MM.1S (cell line): ENCODE measurements around the gene RPN2.

Experiments used
- DNase-seq: peaks from one replicate; pipeline ENCODE4 v3.0.0-alpha.2; 2015
- H2AFZ ChIP-seq: fragments of 300-600 bp; sonication (generic); 2 replicates; pipeline ENCODE4 v1.6.0; 2016; ENCODE audit warnings: antibody characterized with exemption, low read length
- H3F3A ChIP-seq: fragments of 300-600 bp; sonication (generic); 2 replicates; pipeline ENCODE4 v1.6.1; 2016; ENCODE audit warnings: mild to moderate bottlenecking, antibody characterized with exemption, low read length, moderate library complexity, mixed read lengths; ENCODE audit not compliant: insufficient read depth
- H3K27ac ChIP-seq: fragments of 300-600 bp; sonication (generic); 2 replicates; pipeline ENCODE4 v1.5.1; 2016; ENCODE audit warnings: mild to moderate bottlenecking, low read length
- H3K27me3 ChIP-seq: fragments of 300-600 bp; sonication (generic); replicated peaks from 2 replicates; pipeline ENCODE4 v1.6.0; 2016; ENCODE audit warnings: low read length; ENCODE audit not compliant: insufficient read depth
- H3K36me3 ChIP-seq: fragments of 300-600 bp; sonication (generic); replicated peaks from 2 replicates; pipeline ENCODE4 v1.6.1; 2016; ENCODE audit warnings: mild to moderate bottlenecking, low read length, mixed read lengths; ENCODE audit not compliant: insufficient read depth
- H3K4me1 ChIP-seq: fragments of 300-600 bp; sonication (generic); 2 replicates; pipeline ENCODE4 v1.6.1; 2016; ENCODE audit warnings: low read length, mixed read lengths
- H3K4me2 ChIP-seq: fragments of 300-600 bp; sonication (generic); 2 replicates; pipeline ENCODE4 v1.6.0; 2016; ENCODE audit warnings: low read depth, low read length
- H3K4me3 ChIP-seq: fragments of 300-600 bp; sonication (generic); 2 replicates; pipeline ENCODE4 v1.5.1; 2016; ENCODE audit warnings: low read length, mixed read lengths
- H3K79me2 ChIP-seq: fragments of 300-600 bp; sonication (generic); 2 replicates; pipeline ENCODE4 v1.6.1; 2016; ENCODE audit warnings: mixed run types, low read length, mixed read lengths
- H3K9ac ChIP-seq: fragments of 300-600 bp; sonication (generic); 2 replicates; pipeline ENCODE4 v1.6.1; 2016; ENCODE audit warnings: low read length, mixed read lengths
- H3K9me2 ChIP-seq: fragments of 300-600 bp; sonication (generic); replicated peaks from 2 replicates; pipeline ENCODE4 v1.6.1; 2016; ENCODE audit warnings: mild to moderate bottlenecking, low read length, mixed read lengths; ENCODE audit not compliant: insufficient read depth
- H3K9me3 ChIP-seq: fragments of 300-600 bp; sonication (generic); replicated peaks from 2 replicates; pipeline ENCODE4 v1.6.1; 2016; ENCODE audit warnings: mild to moderate bottlenecking, low read length, mixed read lengths; ENCODE audit not compliant: insufficient read depth
- H4K20me1 ChIP-seq: fragments of 300-600 bp; sonication (generic); 2 replicates; pipeline ENCODE4 v1.6.1; 2016; ENCODE audit warnings: mild to moderate bottlenecking, low read length, moderate library complexity, mixed read lengths; ENCODE audit not compliant: insufficient read depth
- CTCF ChIP-seq: fragments of 300-600 bp; sonication (generic); IDR thresholded peaks from 2 replicates; pipeline ENCODE4 v1.5.1; 2016; ENCODE audit warnings: antibody characterized with exemption, low read length, mixed read lengths
- EZH2 ChIP-seq: fragments of 300-600 bp; sonication (generic); optimal IDR thresholded peaks from 2 replicates; pipeline ENCODE3; 2017; ENCODE audit warnings: low read depth, mild to moderate bottlenecking, antibody characterized with exemption, low read length, mixed read lengths
- EZH2phosphoT487 ChIP-seq: fragments of 300-600 bp; sonication (generic); IDR thresholded peaks from 2 replicates; pipeline ENCODE4 v1.6.1; 2018; ENCODE audit warnings: antibody characterized with exemption, low read length

RPN2 gene

GRCh38 chr20:37209193-37209592 is 30.1 kb downstream of the RPN2 start:
- no peaks in the 10 kb centered on the region for H3K4me1 ChIP-seq
- H3K4me3 ChIP-seq = no peak overlapping the region
- peaks cover 33% of the 10 kb centered on the region for H3K36me3 ChIP-seq
- no peak overlapping the region for H2AFZ ChIP-seq
- no peak for DNase-seq
- H3K27ac ChIP-seq = no peak overlapping the region
- H3K9me3 ChIP-seq = no peaks in the 10 kb centered on the region
- H3F3A ChIP-seq = no peaks in the 10 kb centered on the region
- H3K27me3 ChIP-seq = no peaks in the 10 kb centered on the region
- H4K20me1 ChIP-seq = no peaks in the 10 kb centered on the region
- H3K9me2 ChIP-seq = no peaks in the 10 kb centered on the region
- H3K9ac ChIP-seq = no peak overlapping the region
- no peak overlapping the region for H3K4me2 ChIP-seq
- peaks cover 30% of the 10 kb centered on the region for H3K79me2 ChIP-seq
- no peak for TF ChIP-seq CTCF
- no peak for TF ChIP-seq EZH2phosphoT487
- no peak for TF ChIP-seq EZH2

- Histone ChIP-seq H3K9ac (no peak overlapping the region), H3K9me2 (no peaks in the 10 kb centered on the region), H3K79me2 (peaks cover 24% of the 10 kb centered on the region), H3K27ac (no peak overlapping the region), H3F3A (no peaks in the 10 kb centered on the region), H3K36me3 (peaks cover 31% of the 10 kb centered on the region; the same call in 1 of the 2 replicates), H3K9me3 (no peaks in the 10 kb centered on the region), H3K27me3 (no peaks in the 10 kb centered on the region), H3K4me1 (no peaks in the 10 kb centered on the region), H2AFZ (no peak overlapping the region), H4K20me1 (no peaks in the 10 kb centered on the region), H3K4me3 (no peak overlapping the region), H3K4me2 (no peak overlapping the region)
- TF ChIP-seq EZH2 = no peak
- TF ChIP-seq CTCF = no peak
- no peak for TF ChIP-seq EZH2phosphoT487
- DNase-seq = no peak
Observed at GRCh38 chr20:37209661-37210314, 30.7 kb downstream of the RPN2 start.

- Histone ChIP-seq H3K79me2 (peaks cover 12% of the 10 kb centered on the region; the same call in 1 of the 2 replicates), H4K20me1 (0 out of 2 replicates have a peak, but pooled peaks cover 7% of the 10 kb centered on the region), H3F3A (no peaks in the 10 kb centered on the region), H3K9me2 (no peaks in the 10 kb centered on the region), H3K9ac (no peak overlapping the region), H2AFZ (no peak overlapping the region), H3K27me3 (no peaks in the 10 kb centered on the region), H3K4me1 (no peaks in the 10 kb centered on the region), H3K4me3 (no peak overlapping the region), H3K36me3 (peaks cover 20% of the 10 kb centered on the region; the same call in 1 of the 2 replicates), H3K9me3 (no peaks in the 10 kb centered on the region), H3K4me2 (no peak overlapping the region), H3K27ac (no peak overlapping the region)
- no peak for DNase-seq
- no peak for TF ChIP-seq EZH2
- TF ChIP-seq CTCF = no peak
- no peak for TF ChIP-seq EZH2phosphoT487
Observed at GRCh38 chr20:37218441-37218840, 39.3 kb downstream of the RPN2 start.
